Common myeloid progenitor, CD34-positive (primary cell): ENCODE results near the gene ARMC9.

Source experiments
- CTCF ChIA-PET: fragments of 350-600 bp; sonication (Branson Sonifier 250); formaldehyde crosslinking; loops from one replicate; lab custom pipeline; 2021; ENCODE audit warnings: antibody characterized with exemption; lab: Charles Lee
- POLR2A ChIA-PET: fragments of 350-600 bp; sonication (Branson Sonifier 250); formaldehyde crosslinking; loops from one replicate; lab custom pipeline; 2021; ENCODE audit warnings: antibody characterized with exemption; lab: Charles Lee
- DNase-seq, 3 donors: peaks; one replicate each; pipeline versions ENCODE4 v3.0.0 to v3.0.0-alpha.2; 2013
- H3K27ac ChIP-seq, 2 experiments: 1 replicate in 1 of 2; 2 replicates in 1 of 2; pipeline ENCODE4 v1.7.0; 2013; ENCODE audit warnings: inconsistent platforms in 2 of 2, low read length in 2 of 2, mild to moderate bottlenecking in 2 of 2, low read depth in 1 of 2, moderate library complexity in 1 of 2; ENCODE audit not compliant: severe bottlenecking in 2 of 2, insufficient read depth in 1 of 2, poor library complexity in 1 of 2
- H3K27me3 ChIP-seq, 5 experiments: replicated peaks in 2 of 5; 1 replicate in 3 of 5; 2 replicates in 2 of 5; pipeline versions ENCODE4 v1.6.1 to v1.7.0; 2013; ENCODE audit warnings: low read length in 4 of 5, mild to moderate bottlenecking in 2 of 5, moderate library complexity in 2 of 5, inconsistent platforms in 1 of 5; ENCODE audit not compliant: insufficient read depth in 5 of 5, control insufficient read depth in 4 of 5
- H3K36me3 ChIP-seq, 4 experiments: 1 replicate in 2 of 4; 2 replicates in 2 of 4; pipeline versions ENCODE4 v1.6.1 to v1.7.0; 2013; ENCODE audit warnings: low read length in 3 of 4, control low read depth in 1 of 4, mild to moderate bottlenecking in 1 of 4; ENCODE audit not compliant: control insufficient read depth in 4 of 4, insufficient read depth in 4 of 4
- H3K4me1 ChIP-seq, 4 experiments: 1 replicate in 3 of 4; 2 replicates in 1 of 4; pipeline versions ENCODE4 v1.6.1 to v1.7.1; 2013; ENCODE audit warnings: low read length in 3 of 4, mild to moderate bottlenecking in 3 of 4, control low read depth in 1 of 4, inconsistent platforms in 1 of 4, moderate library complexity in 1 of 4; ENCODE audit not compliant: control insufficient read depth in 4 of 4, insufficient read depth in 4 of 4; ENCODE audit errors: control extremely low read depth in 1 of 4
- H3K4me3 ChIP-seq, 7 experiments: 1 replicate in 4 of 7; 2 replicates in 3 of 7; pipeline versions ENCODE4 v1.5.1 to v1.7.0; 2013; ENCODE audit warnings: mild to moderate bottlenecking in 7 of 7, low read length in 6 of 7, moderate library complexity in 6 of 7, inconsistent platforms in 2 of 7, low read depth in 2 of 7, control low read depth in 1 of 7; ENCODE audit not compliant: insufficient read depth in 4 of 7, control insufficient read depth in 1 of 7; ENCODE audit errors: extremely low read depth in 1 of 7
- H3K9me3 ChIP-seq, 5 experiments: 1 replicate in 4 of 5; 2 replicates in 1 of 5; pipeline versions ENCODE4 v1.6.1 to v1.7.1; 2013; ENCODE audit warnings: low read length in 4 of 5, mild to moderate bottlenecking in 2 of 5, inconsistent platforms in 1 of 5, low read depth in 1 of 5, moderate library complexity in 1 of 5; ENCODE audit not compliant: control insufficient read depth in 4 of 5, insufficient read depth in 2 of 5; ENCODE audit errors: control extremely low read depth in 1 of 5
- WGBS: methylation state at CpG from one replicate; pipeline ENCODE4 v1.1.5; 2013; ENCODE audit not compliant: insufficient coverage; 5-methylcytosine and 5-hydroxymethylcytosine counted together

ARMC9 gene

GRCh38 chr2:231200805-231201474, 2.5 kb downstream of the ARMC9 start:
- POLR2A ChIA-PET = no interaction called here
- H3K27ac ChIP-seq = no peak overlapping the region

GRCh38 chr2:231201475-231201814, 3.0 kb downstream of the ARMC9 start:
- Histone ChIP-seq H3K27me3 (no peaks in the 10 kb centered on the region), H3K36me3 (no peaks in the 10 kb centered on the region), H3K9me3 (peaks cover 0 to 1% (median 0%) of the 10 kb centered on the region in 5 experiments), H3K4me3 (no peak overlapping the region), H3K27ac (no peak overlapping the region), H3K4me1 (peaks cover 0 to 16% (median 15%) of the 10 kb centered on the region in 4 experiments)
- CTCF ChIA-PET = interaction anchor here (0.7 kb wide), 1 partner anchor 13 kb away, joined by 3 read pairs; no protein-coding TSS in a partner anchor
- DNase-seq = no peak
- 96% methylated on average over 3 of the region's 4 CpGs for WGBS
- POLR2A ChIA-PET = no interaction called here

More at GRCh38 chr2:231200805-231201474, 2.5 kb downstream of the ARMC9 start:
- peaks cover 0 to 1% (median 0%) of the 10 kb centered on the region in 5 experiments for H3K9me3 ChIP-seq
- H3K4me1 ChIP-seq = peaks cover 0 to 16% (median 15%) of the 10 kb centered on the region in 4 experiments
- WGBS = 96% methylated on average over 2 of the region's 3 CpGs
- H3K4me3 ChIP-seq = no peak overlapping the region
- no peaks in the 10 kb centered on the region for H3K36me3 ChIP-seq
- CTCF ChIA-PET = interaction anchor here (0.6 to 0.8 kb wide), 3 partner anchors 14 to 174 kb away, joined by 3 read pairs; no protein-coding TSS in a partner anchor
- no peak for DNase-seq
- no peaks in the 10 kb centered on the region for H3K27me3 ChIP-seq

- ChIA-PET CTCF (no interaction called here), POLR2A (no interaction called here)
- Histone ChIP-seq H3K27me3 (no peaks in the 10 kb centered on the region), H3K4me1 (peaks cover 0 to 11% (median 9%) of the 10 kb centered on the region in 4 experiments), H3K9me3 (no peaks in the 10 kb centered on the region), H3K27ac (no peak overlapping the region), H3K36me3 (no peaks in the 10 kb centered on the region), H3K4me3 (no peak overlapping the region)
- 92% methylated on average over 6 of the region's 7 CpGs for WGBS
- no peak for DNase-seq
These were observed 4.7 kb downstream of the ARMC9 start for GRCh38 chr2:231203087-231203486.

GRCh38 chr2:231204146-231204545, 5.7 kb downstream of the ARMC9 start:
- H3K4me3 ChIP-seq = no peak overlapping the region
- DNase-seq = no peak
- peaks cover 0 to 2% (median 2%) of the 10 kb centered on the region in 4 experiments for H3K4me1 ChIP-seq
- POLR2A ChIA-PET = no interaction called here
- CTCF ChIA-PET = interaction anchor here (0.9 kb wide), 1 partner anchor 202 kb away, joined by 3 read pairs; no protein-coding TSS in a partner anchor
- no peaks in the 10 kb centered on the region for H3K9me3 ChIP-seq
- H3K27me3 ChIP-seq = no peaks in the 10 kb centered on the region
- no peaks in the 10 kb centered on the region for H3K36me3 ChIP-seq
- WGBS = 96% methylated on average over 3 of the region's 3 CpGs
- no peak overlapping the region for H3K27ac ChIP-seq

- no peaks in the 10 kb centered on the region for H3K27me3 ChIP-seq
- 100% methylated on average over 5 of the region's 5 CpGs for WGBS
- H3K4me1 ChIP-seq = no peaks in the 10 kb centered on the region
- H3K27ac ChIP-seq = no peak overlapping the region
- H3K9me3 ChIP-seq = no peaks in the 10 kb centered on the region
- H3K4me3 ChIP-seq = no peak overlapping the region
- DNase-seq = no peak
- no peaks in the 10 kb centered on the region for H3K36me3 ChIP-seq
- POLR2A ChIA-PET = no interaction called here
- CTCF ChIA-PET = no interaction called here
These were observed 6.2 kb downstream of the ARMC9 start for GRCh38 chr2:231204581-231204980.

- Histone ChIP-seq H3K9me3 (no peaks in the 10 kb centered on the region), H3K4me1 (no peaks in the 10 kb centered on the region), H3K27ac (no peak overlapping the region), H3K27me3 (no peaks in the 10 kb centered on the region), H3K4me3 (no peak overlapping the region), H3K36me3 (peaks cover 0 to 3% (median 0%) of the 10 kb centered on the region in 4 experiments)
- ChIA-PET CTCF (no interaction called here), POLR2A (no interaction called here)
- WGBS = 100% methylated on average over 3 of the region's 4 CpGs
- DNase-seq = no peak
These were observed 9.3 kb downstream of the ARMC9 start for GRCh38 chr2:231207734-231208133.

GRCh38 chr2:231210782-231211181, 12.4 kb downstream of the ARMC9 start:
- no peak for DNase-seq
- Histone ChIP-seq H3K4me3 (no peak overlapping the region), H3K36me3 (peaks cover 0 to 3% (median 0%) of the 10 kb centered on the region in 4 experiments), H3K27ac (no peak overlapping the region), H3K9me3 (no peaks in the 10 kb centered on the region), H3K4me1 (no peaks in the 10 kb centered on the region), H3K27me3 (no peaks in the 10 kb centered on the region)
- CTCF ChIA-PET = no interaction called here
- WGBS = no CpG with 5 or more reads among the region's 3 CpGs
- POLR2A ChIA-PET = interaction anchor here (0.6 kb wide), 1 partner anchor 264 kb away, joined by 3 read pairs; no protein-coding TSS in a partner anchor
